ENCODE data around the gene ZNRD2. TPM values are rescaled to one million over a fixed set of nuclear protein-coding genes. Genes with fewer than 3 reads are reported as not detected.

The ZNRD2 gene
- total RNA-seq, 2 donors from 2014 or later = 30.3 to 39.0 TPM

DNA sequence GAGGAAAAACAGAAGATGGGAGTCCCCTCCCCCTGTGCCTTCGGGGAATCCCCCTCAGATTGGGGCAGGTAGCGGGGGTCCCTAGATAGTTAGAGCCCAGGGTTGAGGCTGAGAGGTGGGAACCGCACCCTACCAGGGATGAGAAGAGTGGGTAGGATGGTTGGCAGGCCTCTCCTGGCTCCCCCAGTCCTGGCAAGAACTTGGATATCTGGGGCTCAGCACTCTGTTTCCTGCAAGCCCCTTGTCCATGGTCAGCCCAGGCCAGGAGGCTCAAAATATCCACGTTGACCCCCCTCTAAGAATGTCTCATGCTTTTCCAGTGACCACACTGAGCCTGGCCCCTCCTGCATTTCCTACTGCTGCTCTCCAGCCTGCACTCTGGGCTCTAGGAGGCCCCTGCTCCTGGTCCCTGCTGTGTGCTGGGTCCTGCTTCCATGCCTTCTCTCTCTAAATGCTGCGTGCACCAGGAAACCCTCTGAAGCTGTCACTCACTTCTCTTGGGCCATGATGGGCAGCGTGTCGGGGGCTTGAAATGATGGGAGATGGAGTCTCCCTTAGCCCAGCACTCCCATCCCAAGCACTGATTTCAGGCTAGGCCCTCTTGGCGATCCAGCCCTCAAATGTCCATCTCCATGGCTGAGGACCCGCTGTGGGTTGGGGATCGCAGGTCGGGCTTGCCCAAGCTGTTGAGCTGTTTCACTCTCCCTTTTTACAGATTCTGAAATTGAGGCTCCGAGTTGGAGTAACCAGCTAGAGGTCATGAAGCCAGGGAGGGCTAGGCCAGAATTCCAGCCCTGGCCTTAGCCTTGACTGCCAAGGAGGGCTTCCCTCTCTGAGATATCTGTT is 41.7 kb downstream of the ZNRD2 start:
- H3K9me3 ChIP-seq (ENCODE audit: control insufficient read depth, low read length, poor library complexity, severe bottlenecking) = no peaks in the 10 kb centered on the region
- Mint-ChIP-seq H3K4me1 (peaks cover 39% of the 10 kb centered on the region), H3K27ac (peak overlapping the region; percentile 94), H3K36me3 (ENCODE audit: low read depth) (peaks cover 3% of the 10 kb centered on the region), H3K27me3 (no peaks in the 10 kb centered on the region), H3K4me3 (peak overlapping the region; percentile 98)
- ATAC-seq (no peak), DNase-seq (no peak)

GRCh38 chr11:65612691-65613090 is 42.4 kb downstream of the ZNRD2 start:
- DNase-seq = no peak
- ATAC-seq = no peak
- peak overlapping the region; percentile 94 for H3K27ac Mint-ChIP-seq
- peaks cover 42% of the 10 kb centered on the region for H3K4me1 Mint-ChIP-seq
- peaks cover 3% of the 10 kb centered on the region for H3K36me3 Mint-ChIP-seq (ENCODE audit: low read depth)
- H3K27me3 Mint-ChIP-seq = no peaks in the 10 kb centered on the region
- H3K4me3 Mint-ChIP-seq = peak overlapping the region; percentile 98
- no peaks in the 10 kb centered on the region for H3K9me3 ChIP-seq (ENCODE audit: control insufficient read depth, low read length, poor library complexity, severe bottlenecking)

GRCh38 chr11:65613091-65613928 is 43.0 kb downstream of the ZNRD2 start:
- Mint-ChIP-seq H3K36me3 (ENCODE audit: low read depth) (peaks cover 3% of the 10 kb centered on the region), H3K4me3 (peak overlapping the region; percentile 98), H3K4me1 (peaks cover 44% of the 10 kb centered on the region), H3K27ac (peak overlapping the region; percentile 98), H3K27me3 (no peaks in the 10 kb centered on the region)
- H3K9me3 ChIP-seq (ENCODE audit: control insufficient read depth, low read length, poor library complexity, severe bottlenecking) = no peaks in the 10 kb centered on the region
- ATAC-seq = no peak
- DNase-seq = no peak

- ATAC-seq (peak; percentile 88), DNase-seq (peak; percentile 98 to 100 (median 99))
- no peaks in the 10 kb centered on the region for H3K9me3 ChIP-seq (ENCODE audit: control insufficient read depth, low read length, poor library complexity, severe bottlenecking)
- Mint-ChIP-seq H3K4me1 (peaks cover 32% of the 10 kb centered on the region), H3K4me3 (peak within 1 kb of the TSS; percentile 98), H3K27me3 (no peaks in the 10 kb centered on the region), H3K27ac (peak within 1 kb of the TSS; percentile 98), H3K36me3 (ENCODE audit: low read depth) (peaks cover 3% of the 10 kb centered on the region)
Measured at GRCh38 chr11:65615229-65615949, 45.1 kb downstream of the ZNRD2 start, which contains the start of gene PCNX3. Gene PCNX3 (plus strand): TSS chr11:65615776. CDS start chr11:65616312, 536 bp downstream.

DNA sequence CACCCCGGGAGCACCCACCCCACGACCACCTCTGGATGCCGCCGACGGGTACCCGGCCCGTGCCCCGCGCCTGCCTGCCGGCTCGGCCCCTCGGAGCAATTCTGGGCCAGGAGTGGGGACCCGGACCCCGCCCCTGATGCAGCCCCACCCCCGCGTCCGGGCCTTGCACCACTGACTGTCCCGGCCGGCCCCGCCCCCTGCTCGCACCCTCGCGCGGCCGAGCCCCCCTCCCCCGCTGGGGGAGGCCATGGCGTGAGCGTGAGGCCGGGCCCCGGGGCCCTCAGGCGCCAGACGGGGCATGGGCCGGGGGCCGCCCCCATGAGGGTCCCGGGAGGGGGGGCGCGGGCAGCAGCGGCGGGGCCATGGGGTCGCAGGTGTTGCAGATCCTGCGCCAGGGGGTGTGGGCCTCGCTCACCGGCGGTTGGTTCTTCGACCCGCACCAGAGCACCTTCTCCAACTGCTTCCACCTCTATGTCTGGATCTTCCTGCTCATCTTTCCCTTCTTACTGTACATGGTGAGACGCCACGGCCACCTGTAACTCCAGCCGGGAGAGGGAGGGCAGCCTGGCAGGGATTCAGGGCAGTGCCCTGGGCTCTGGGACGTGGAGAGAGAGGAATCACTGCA is 45.8 kb downstream of the ZNRD2 start:
- H3K4me1 Mint-ChIP-seq = peaks cover 27% of the 10 kb centered on the region
- no peaks in the 10 kb centered on the region for H3K9me3 ChIP-seq (ENCODE audit: control insufficient read depth, low read length, poor library complexity, severe bottlenecking)
- H3K27me3 Mint-ChIP-seq = no peaks in the 10 kb centered on the region
- no peak for DNase-seq
- peak overlapping the region; percentile 98 for H3K27ac Mint-ChIP-seq
- H3K4me3 Mint-ChIP-seq = peak overlapping the region; percentile 98
- H3K36me3 Mint-ChIP-seq (ENCODE audit: low read depth) = peaks cover 3% of the 10 kb centered on the region
- ATAC-seq = no peak

DNA sequence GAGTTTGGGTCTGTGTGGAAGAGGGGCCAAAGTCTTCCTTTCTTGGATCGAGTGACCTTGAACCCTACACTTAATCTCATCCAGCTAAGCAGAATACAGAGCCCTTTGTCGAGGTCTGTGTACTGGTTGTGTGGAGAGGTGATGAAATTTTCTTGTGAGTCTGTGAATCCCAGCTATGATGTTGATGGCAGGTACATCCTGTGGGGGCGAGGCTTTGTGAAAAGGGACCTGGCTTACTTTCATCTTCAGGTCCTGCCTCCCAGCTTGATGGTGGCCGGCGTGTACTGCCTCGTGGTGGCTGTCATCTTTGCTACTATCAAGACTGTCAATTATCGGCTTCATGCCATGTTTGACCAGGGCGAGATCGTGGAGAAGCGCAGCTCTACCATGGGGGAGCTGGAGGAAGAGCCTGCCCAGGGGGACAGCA is 46.3 kb downstream of the ZNRD2 start:
- no peaks in the 10 kb centered on the region for H3K27me3 Mint-ChIP-seq
- peak overlapping the region; percentile 92 for H3K27ac Mint-ChIP-seq
- H3K4me1 Mint-ChIP-seq = peaks cover 27% of the 10 kb centered on the region
- DNase-seq = no peak
- ATAC-seq = no peak
- peak overlapping the region; percentile 94 for H3K4me3 Mint-ChIP-seq
- peaks cover 3% of the 10 kb centered on the region for H3K36me3 Mint-ChIP-seq (ENCODE audit: low read depth)
- H3K9me3 ChIP-seq (ENCODE audit: control insufficient read depth, low read length, poor library complexity, severe bottlenecking) = no peaks in the 10 kb centered on the region

DNA sequence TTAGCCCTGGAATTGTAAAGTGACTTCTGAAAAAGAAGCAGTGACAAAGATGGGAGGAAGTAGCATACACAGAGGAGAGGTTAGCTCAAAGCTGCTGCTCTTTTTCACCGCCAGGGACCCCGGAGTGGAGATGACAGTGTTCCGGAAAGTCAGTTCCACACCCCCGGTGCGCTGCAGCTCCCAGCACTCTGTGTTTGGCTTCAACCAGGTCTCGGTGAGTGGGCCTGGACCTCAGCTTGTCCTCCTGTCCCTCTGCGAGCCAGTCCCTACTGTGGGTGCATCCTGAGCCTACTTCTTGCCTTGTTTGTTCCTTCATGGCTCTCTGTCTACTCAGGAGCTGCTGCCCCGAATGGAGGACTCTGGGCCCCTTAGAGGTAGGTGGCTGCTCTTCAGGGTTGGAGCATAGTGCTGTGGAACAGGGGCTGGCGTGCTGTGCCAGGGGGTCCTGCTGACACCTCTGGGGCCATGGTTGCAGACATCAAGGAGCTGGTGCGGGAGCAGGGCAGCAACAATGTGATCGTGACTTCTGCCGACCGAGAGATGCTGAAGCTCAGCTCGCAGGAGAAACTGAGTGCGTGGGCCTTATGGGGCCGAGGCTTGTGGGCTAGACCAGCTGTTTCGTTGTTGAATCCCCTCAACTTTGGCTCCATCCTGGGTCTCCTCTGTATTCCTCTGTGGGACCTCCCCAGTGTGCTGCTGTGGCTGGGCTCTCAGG is 47.0 kb downstream of the ZNRD2 start:
- peak overlapping the region; percentile 92 for H3K27ac Mint-ChIP-seq
- ATAC-seq (no peak), DNase-seq (no peak)
- no peaks in the 10 kb centered on the region for H3K27me3 Mint-ChIP-seq
- H3K4me1 Mint-ChIP-seq = peaks cover 24% of the 10 kb centered on the region
- H3K36me3 Mint-ChIP-seq (ENCODE audit: low read depth) = peaks cover 3% of the 10 kb centered on the region
- no peaks in the 10 kb centered on the region for H3K9me3 ChIP-seq (ENCODE audit: control insufficient read depth, low read length, poor library complexity, severe bottlenecking)
- H3K4me3 Mint-ChIP-seq = peak overlapping the region; percentile 94

DNA sequence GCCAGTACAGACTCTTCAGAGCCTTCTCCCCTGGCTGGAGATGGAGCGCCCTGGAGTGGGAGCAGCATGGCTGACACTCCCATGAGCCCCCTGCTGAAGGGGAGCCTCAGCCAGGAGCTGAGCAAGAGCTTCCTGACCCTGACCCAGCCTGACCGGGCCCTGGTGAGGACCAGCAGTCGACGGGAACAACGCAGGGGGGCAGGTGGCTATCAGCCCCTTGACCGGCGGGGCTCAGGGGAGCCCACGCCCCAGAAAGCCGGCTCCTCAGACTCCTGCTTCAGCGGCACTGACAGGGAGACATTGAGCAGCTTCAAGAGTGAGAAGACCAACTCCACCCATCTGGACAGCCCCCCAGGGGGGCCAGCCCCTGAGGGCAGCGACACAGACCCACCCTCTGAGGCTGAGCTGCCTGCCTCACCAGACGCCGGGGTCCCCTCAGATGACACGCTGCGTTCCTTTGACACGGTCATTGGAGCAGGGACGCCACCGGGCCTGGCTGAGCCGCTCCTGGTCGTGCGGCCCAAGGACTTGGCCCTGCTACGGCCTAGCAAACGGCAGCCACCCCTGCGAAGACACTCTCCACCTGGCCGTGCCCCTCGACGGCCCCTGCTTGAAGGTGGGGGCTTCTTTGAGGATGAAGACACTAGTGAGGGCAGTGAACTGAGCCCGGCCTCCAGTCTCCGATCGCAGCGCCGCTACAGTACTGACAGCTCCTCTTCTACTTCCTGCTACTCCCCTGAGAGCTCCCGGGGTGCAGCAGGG is 47.9 kb downstream of the ZNRD2 start:
- Mint-ChIP-seq H3K36me3 (ENCODE audit: low read depth) (peaks cover 3% of the 10 kb centered on the region), H3K4me1 (peaks cover 23% of the 10 kb centered on the region), H3K27me3 (no peaks in the 10 kb centered on the region), H3K4me3 (no peak overlapping the region), H3K27ac (no peak overlapping the region)
- no peaks in the 10 kb centered on the region for H3K9me3 ChIP-seq (ENCODE audit: control insufficient read depth, low read length, poor library complexity, severe bottlenecking)
- ATAC-seq (no peak), DNase-seq (no peak)

DNA sequence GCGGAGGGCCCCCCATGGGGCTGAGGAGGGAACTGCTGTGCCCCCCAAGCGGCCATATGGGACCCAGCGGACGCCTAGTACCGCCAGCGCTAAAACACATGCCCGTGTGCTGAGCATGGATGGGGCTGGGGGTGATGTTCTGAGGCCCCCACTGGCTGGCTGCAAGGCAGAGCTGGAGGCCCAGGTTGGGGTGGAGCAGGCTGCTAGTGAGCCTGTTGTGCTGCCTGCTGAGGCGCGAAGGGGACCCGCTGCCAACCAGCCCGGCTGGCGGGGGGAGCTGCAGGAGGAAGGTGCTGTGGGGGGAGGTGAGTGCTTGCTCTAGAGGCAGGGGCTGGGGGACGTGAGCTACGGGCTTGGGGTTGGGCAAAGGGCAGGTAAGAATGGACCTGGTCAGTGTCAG is 48.5 kb downstream of the ZNRD2 start:
- Mint-ChIP-seq H3K27ac (no peak overlapping the region), H3K36me3 (ENCODE audit: low read depth) (peaks cover 3% of the 10 kb centered on the region)

GRCh38 chr11:65619281-65619928 is 49.1 kb downstream of the ZNRD2 start:
- ATAC-seq (no peak), DNase-seq (no peak)
- Mint-ChIP-seq H3K36me3 (ENCODE audit: low read depth) (peaks cover 3% of the 10 kb centered on the region), H3K4me3 (no peak overlapping the region), H3K27me3 (no peaks in the 10 kb centered on the region), H3K4me1 (peaks cover 21% of the 10 kb centered on the region), H3K27ac (peak overlapping the region; percentile 53)
- no peaks in the 10 kb centered on the region for H3K9me3 ChIP-seq (ENCODE audit: control insufficient read depth, low read length, poor library complexity, severe bottlenecking)

More for the DNA sequence above, 48.5 kb downstream of the ZNRD2 start:
- no peaks in the 10 kb centered on the region for H3K27me3 Mint-ChIP-seq
- H3K4me3 Mint-ChIP-seq = no peak overlapping the region
- DNase-seq (no peak), ATAC-seq (no peak)
- no peaks in the 10 kb centered on the region for H3K9me3 ChIP-seq (ENCODE audit: control insufficient read depth, low read length, poor library complexity, severe bottlenecking)
- peaks cover 21% of the 10 kb centered on the region for H3K4me1 Mint-ChIP-seq

GRCh38 chr11:65620666-65621065 is 50.4 kb downstream of the ZNRD2 start:
- no peak for ATAC-seq
- peaks cover 21% of the 10 kb centered on the region for H3K4me1 Mint-ChIP-seq

More at GRCh38 chr11:65620666-65621065, 50.4 kb downstream of the ZNRD2 start:
- no peak for DNase-seq
- Mint-ChIP-seq H3K27me3 (no peaks in the 10 kb centered on the region), H3K27ac (no peak overlapping the region), H3K36me3 (ENCODE audit: low read depth) (peaks cover 3% of the 10 kb centered on the region), H3K4me3 (no peak overlapping the region)
- H3K9me3 ChIP-seq (ENCODE audit: control insufficient read depth, low read length, poor library complexity, severe bottlenecking) = no peaks in the 10 kb centered on the region
